Measurements from ENCODE around the gene ZP2. TPM values are rescaled to one million over a fixed set of nuclear protein-coding genes. Genes with fewer than 3 reads are reported as not detected.
A peak's percentile ranks its signal among the peaks of the same experiment; 100 is the strongest.

ZP2 gene
- total RNA-seq, 1 donor from 2014 or later, result not detected

- Mint-ChIP-seq H3K36me3 (ENCODE audit: low read depth) (peaks cover 29% of the 10 kb centered on the region), H3K4me3 (no peak overlapping the region), H3K27me3 (peaks cover 2% of the 10 kb centered on the region), H3K9me3 (peaks cover 13% of the 10 kb centered on the region), H3K27ac (no peak overlapping the region), H3K4me1 (peaks cover 21% of the 10 kb centered on the region)
- intact Hi-C loops (cut with micrococcal nuclease), result no loop called here
- TF ChIP-seq CTCF (IDR thresholded peaks at IDR 0.05), result no peak
- no peak for ATAC-seq (ENCODE audit: low read depth)
- ChIA-PET POLR2A (interaction anchor here (0.7 to 0.8 kb wide), 2 partner anchors 27 to 281 kb away, joined by 3 read pairs; no protein-coding TSS in a partner anchor), CTCF (interaction anchor here (0.6 to 1.2 kb wide), 2 partner anchors 115 to 1477 kb away, joined by 3 to 4 read pairs; no protein-coding TSS in a partner anchor)
- no peak for DNase-seq
These were observed 25.1 kb downstream of the ZP2 start for GRCh38 chr16:21186326-21186691.

- no peak for DNase-seq
- H3K9me3 Mint-ChIP-seq, result peaks cover 13% of the 10 kb centered on the region
- H3K27ac Mint-ChIP-seq, result peak overlapping the region; percentile 53
- intact Hi-C loops (cut with micrococcal nuclease), result no loop called here
- ChIA-PET POLR2A (interaction anchor here (0.7 kb wide), 1 partner anchor 280 kb away, joined by 3 read pairs; no protein-coding TSS in a partner anchor), CTCF (interaction anchor here (0.6 to 1.2 kb wide), 2 partner anchors 115 to 1477 kb away, joined by 3 to 4 read pairs; no protein-coding TSS in a partner anchor)
- no peak overlapping the region for H3K4me3 Mint-ChIP-seq
- ATAC-seq (ENCODE audit: low read depth), result no peak
- H3K4me1 Mint-ChIP-seq, result peaks cover 21% of the 10 kb centered on the region
- peaks cover 35% of the 10 kb centered on the region for H3K36me3 Mint-ChIP-seq (ENCODE audit: low read depth)
- peaks cover 2% of the 10 kb centered on the region for H3K27me3 Mint-ChIP-seq
- TF ChIP-seq CTCF (IDR thresholded peaks at IDR 0.05), result no peak
These were observed 25.6 kb downstream of the ZP2 start for GRCh38 chr16:21185659-21186325.

- Mint-ChIP-seq H3K9me3 (peaks cover 13% of the 10 kb centered on the region), H3K4me3 (no peak overlapping the region), H3K27me3 (peaks cover 2% of the 10 kb centered on the region), H3K27ac (peak overlapping the region; percentile 85), H3K4me1 (peaks cover 21% of the 10 kb centered on the region), H3K36me3 (ENCODE audit: low read depth) (peaks cover 41% of the 10 kb centered on the region)
- DNase-seq (no peak), ATAC-seq (ENCODE audit: low read depth) (peak; percentile 65)
- no peak for TF ChIP-seq CTCF (IDR thresholded peaks at IDR 0.05)
- ChIA-PET CTCF (no interaction called here), POLR2A (no interaction called here)
- intact Hi-C loops (cut with micrococcal nuclease), result no loop called here
These were observed 26.5 kb downstream of the ZP2 start for GRCh38 chr16:21184834-21185233.

GRCh38 chr16:21183995-21184394, 27.4 kb downstream of the ZP2 start:
- peaks cover 18% of the 10 kb centered on the region for H3K4me1 Mint-ChIP-seq
- H3K4me3 Mint-ChIP-seq, result no peak overlapping the region
- intact Hi-C loops (cut with micrococcal nuclease), result no loop called here
- ChIA-PET POLR2A (interaction anchor here (0.7 kb wide), 1 partner anchor 431 kb away, joined by 3 read pairs; no protein-coding TSS in a partner anchor), CTCF (no interaction called here)
- H3K36me3 Mint-ChIP-seq (ENCODE audit: low read depth), result peaks cover 49% of the 10 kb centered on the region
- H3K27ac Mint-ChIP-seq, result no peak overlapping the region
- no peak for DNase-seq
- H3K27me3 Mint-ChIP-seq, result peaks cover 2% of the 10 kb centered on the region
- no peak for TF ChIP-seq CTCF (IDR thresholded peaks at IDR 0.05)
- H3K9me3 Mint-ChIP-seq, result peaks cover 13% of the 10 kb centered on the region
- no peak for ATAC-seq (ENCODE audit: low read depth)

- TF ChIP-seq CTCF (IDR thresholded peaks at IDR 0.05), result no peak
- no peak for ATAC-seq (ENCODE audit: low read depth)
- peaks cover 75% of the 10 kb centered on the region for H3K36me3 Mint-ChIP-seq (ENCODE audit: low read depth)
- intact Hi-C loops (cut with micrococcal nuclease), result no loop called here
- DNase-seq, result no peak
- ChIA-PET CTCF (no interaction called here), POLR2A (no interaction called here)
- H3K4me1 Mint-ChIP-seq, result peaks cover 9% of the 10 kb centered on the region
- H3K9me3 Mint-ChIP-seq, result peaks cover 15% of the 10 kb centered on the region
- H3K27ac Mint-ChIP-seq, result no peak overlapping the region
- H3K4me3 Mint-ChIP-seq, result no peak overlapping the region
- H3K27me3 Mint-ChIP-seq, result no peaks in the 10 kb centered on the region
These were observed 31.4 kb downstream of the ZP2 start for GRCh38 chr16:21179983-21180365.
